Stimulated activated naive CD8-positive, alpha-beta T cell treated with anti-CD3 and anti-CD28 coated beads, Interleukin-15, amount 100 ng/mL, for 72 hours (primary cell): Measurements from ENCODE around the gene LCLAT1.

ENCODE experiments used
- ATAC-seq: fragments of 150-1000 bp; cut with Tn5 transposase; 2 replicates; pipeline ENCODE4 v1.10.0; 2021; ENCODE audit warnings: mild to moderate bottlenecking, moderate library complexity
- DNase-seq, 2 donors: peaks; one replicate each; pipeline ENCODE4 v3.0.0; 2021 to 2022
- H3K27ac Mint-ChIP-seq, 2 donors: one replicate each; pipeline ENCODE4 v1.8.0; 2022; ENCODE audit warnings: mild to moderate bottlenecking in 2 of 2, mixed read lengths in 2 of 2, moderate library complexity in 2 of 2
- H3K27me3 Mint-ChIP-seq: one replicate; pipeline ENCODE4 v1.8.0; 2022; ENCODE audit warnings: mixed read lengths
- H3K4me1 Mint-ChIP-seq: one replicate; pipeline ENCODE4 v1.8.0; 2022; ENCODE audit warnings: mild to moderate bottlenecking, mixed read lengths
- H3K4me3 Mint-ChIP-seq, 2 donors: one replicate each; pipeline ENCODE4 v1.8.0; 2022; ENCODE audit warnings: mild to moderate bottlenecking in 2 of 2, mixed read lengths in 2 of 2, moderate library complexity in 1 of 2
- H3K9me3 Mint-ChIP-seq, 2 donors: one replicate each; pipeline ENCODE4 v1.8.0; 2022; ENCODE audit warnings: mixed read lengths in 2 of 2

The LCLAT1 gene

DNA sequence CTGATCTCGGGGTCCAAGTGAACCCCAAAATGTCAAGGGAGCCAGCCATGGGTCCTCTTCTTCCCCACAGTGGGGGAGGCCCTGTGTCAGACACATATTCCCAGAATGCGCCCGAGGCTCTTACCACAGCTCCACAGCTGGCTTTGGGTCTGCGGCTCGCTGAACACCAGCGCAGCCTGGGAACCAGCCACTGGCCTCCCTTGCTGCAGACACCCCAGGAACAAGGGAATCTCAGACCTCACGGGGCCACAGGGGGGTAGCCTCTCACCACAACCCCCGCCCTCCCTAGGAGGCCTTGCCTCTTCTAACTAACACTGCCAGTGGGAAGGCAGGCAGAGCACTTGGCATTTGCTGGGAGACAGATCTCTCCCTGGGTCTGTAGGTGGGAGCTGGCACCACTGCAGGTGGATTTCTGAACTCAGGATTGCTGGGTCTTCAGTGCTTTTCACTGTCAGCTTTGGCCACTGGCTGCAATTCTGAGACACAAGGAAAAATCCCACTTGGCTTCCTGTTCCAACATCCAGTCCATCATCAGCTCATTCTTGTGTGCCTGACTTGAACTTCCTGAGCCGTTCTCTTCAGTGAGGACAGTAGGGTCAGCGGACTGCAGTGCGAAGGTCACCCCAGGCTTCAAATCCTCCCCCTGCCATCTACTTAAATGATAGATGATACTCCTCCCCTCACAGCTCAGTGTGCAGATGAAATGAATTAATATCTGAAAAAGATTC is 231.5 kb downstream of the LCLAT1 start:
- DNase-seq: no peak

DNA sequence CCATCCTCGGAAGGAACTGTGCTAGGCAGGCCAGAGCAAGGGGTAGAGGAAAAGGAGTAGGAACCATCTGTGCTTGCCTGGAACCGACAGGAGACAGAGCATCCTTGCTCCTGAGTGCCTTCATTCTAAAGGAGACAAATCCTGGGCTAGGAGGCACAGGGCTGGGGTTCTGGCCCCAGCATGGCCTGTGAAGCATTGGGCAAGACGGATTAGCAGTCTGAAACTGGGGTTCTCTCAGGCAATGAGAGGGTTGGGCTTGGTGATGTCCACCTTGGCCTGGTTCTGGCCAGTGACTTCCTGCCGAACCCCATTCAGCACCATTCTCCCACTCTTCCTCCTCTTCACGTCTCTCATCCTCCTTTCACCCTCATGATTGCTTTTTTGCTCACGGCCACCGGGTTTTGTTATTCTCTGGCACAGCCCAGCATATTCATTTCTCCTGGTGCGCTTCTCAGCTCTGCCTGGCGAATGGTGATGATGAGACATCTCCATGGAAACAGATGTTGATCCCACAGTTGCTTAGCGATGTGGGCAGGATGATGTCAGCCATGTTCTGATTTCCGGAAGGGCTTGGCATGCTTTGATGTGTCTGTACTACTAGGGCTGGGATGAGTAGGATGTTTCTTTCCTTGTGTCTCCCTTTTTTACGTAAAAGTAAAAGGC is 232.5 kb downstream of the LCLAT1 start:
- Mint-ChIP-seq H3K9me3 (no peaks in the 10 kb centered on the region), H3K27ac (peak overlapping the region in 1 of 2 donors; percentile 79), H3K27me3 (no peaks in the 10 kb centered on the region), H3K4me1 (no peaks in the 10 kb centered on the region), H3K4me3 (no peak overlapping the region)
- ATAC-seq (no peak), DNase-seq (no peak)

More for the DNA sequence above, 231.5 kb downstream of the LCLAT1 start:
- ATAC-seq: no peak
- no peak overlapping the region for H3K27ac Mint-ChIP-seq
- no peaks in the 10 kb centered on the region for H3K27me3 Mint-ChIP-seq
- no peaks in the 10 kb centered on the region for H3K9me3 Mint-ChIP-seq
- no peaks in the 10 kb centered on the region for H3K4me1 Mint-ChIP-seq
- H3K4me3 Mint-ChIP-seq: no peak overlapping the region

DNA sequence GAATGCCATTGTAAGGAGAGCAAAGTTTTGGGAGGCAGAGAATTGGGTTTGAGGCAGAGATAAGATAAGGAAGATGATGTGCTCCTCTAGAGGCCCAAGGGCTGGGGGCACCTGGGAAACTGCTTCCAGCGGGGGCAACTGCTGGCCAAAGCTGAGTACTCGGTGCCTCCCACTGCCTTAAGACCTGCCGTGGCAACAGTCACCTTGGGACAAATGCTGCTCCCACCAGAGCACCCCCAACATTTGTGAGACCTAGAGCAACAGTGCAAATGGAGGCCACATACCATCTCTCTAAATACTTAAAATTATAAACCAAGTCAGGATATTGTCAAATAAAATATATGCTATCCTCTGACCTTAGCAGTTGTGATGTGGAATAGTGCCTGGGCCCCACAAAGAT is 233.1 kb downstream of the LCLAT1 start:
- DNase-seq (no peak), ATAC-seq (no peak)
- Mint-ChIP-seq H3K27me3 (no peaks in the 10 kb centered on the region), H3K9me3 (no peaks in the 10 kb centered on the region), H3K4me3 (no peak overlapping the region), H3K27ac (no peak overlapping the region), H3K4me1 (no peaks in the 10 kb centered on the region)

DNA sequence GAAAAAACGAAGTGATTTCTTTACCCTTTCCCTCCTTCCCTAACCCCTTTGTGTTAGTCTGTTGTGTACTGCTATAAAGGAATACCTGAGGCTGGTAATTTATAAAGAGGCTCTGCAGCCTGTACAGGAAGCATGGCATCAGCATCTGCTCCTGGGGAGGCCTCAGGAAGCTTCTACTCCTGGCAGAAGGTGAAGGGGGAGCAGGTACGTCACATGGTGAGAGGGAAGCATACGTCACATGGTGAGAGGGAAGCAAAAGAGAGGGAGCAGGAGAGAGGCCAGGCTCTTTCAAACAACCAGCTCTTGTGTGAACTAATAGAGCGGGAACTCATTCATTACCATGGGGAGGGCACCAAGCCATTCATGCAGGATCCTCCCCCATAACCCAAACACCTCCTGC is 234.0 kb downstream of the LCLAT1 start:
- H3K9me3 Mint-ChIP-seq: no peaks in the 10 kb centered on the region
- no peaks in the 10 kb centered on the region for H3K4me1 Mint-ChIP-seq
- no peak overlapping the region for H3K4me3 Mint-ChIP-seq
- DNase-seq (no peak), ATAC-seq (no peak)
- H3K27me3 Mint-ChIP-seq: no peaks in the 10 kb centered on the region
- no peak overlapping the region for H3K27ac Mint-ChIP-seq

DNA sequence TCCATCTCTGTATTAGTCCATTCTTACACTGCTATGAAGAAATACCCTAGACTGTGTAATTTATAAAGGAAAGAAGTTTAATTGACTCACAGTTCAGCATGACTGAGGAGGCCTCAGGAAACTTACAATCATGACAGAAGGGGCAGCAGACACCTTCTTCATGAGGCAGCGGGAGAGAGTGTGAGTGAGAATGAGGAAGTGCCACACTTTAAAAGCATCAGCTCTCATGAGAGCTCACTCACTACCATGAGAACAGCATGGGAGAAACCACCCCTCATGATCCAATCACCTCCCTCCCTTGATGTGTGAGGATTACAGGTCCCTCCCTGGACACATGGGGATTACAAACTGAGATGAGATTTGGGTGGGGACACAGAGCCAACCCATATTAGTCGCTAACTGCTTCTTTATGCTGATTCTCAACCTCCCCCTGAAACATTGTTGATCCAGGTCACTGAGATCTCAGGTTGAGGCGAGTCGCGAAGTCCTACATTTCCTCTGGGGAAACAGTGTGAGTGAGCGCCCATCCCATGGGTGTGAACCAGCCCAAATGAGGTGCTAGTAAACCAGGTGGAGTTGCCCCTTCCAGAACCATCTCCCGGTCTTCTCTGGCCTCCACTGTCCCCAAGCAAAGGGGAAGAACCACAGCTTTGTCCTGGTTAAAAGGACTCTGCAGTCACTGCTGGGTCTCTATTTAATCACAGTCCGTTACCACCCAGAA is 236.3 kb downstream of the LCLAT1 start:
- Mint-ChIP-seq H3K4me3 (no peak overlapping the region), H3K9me3 (no peaks in the 10 kb centered on the region), H3K27ac (no peak overlapping the region), H3K4me1 (no peaks in the 10 kb centered on the region), H3K27me3 (no peaks in the 10 kb centered on the region)
- ATAC-seq (no peak), DNase-seq (no peak)

DNA sequence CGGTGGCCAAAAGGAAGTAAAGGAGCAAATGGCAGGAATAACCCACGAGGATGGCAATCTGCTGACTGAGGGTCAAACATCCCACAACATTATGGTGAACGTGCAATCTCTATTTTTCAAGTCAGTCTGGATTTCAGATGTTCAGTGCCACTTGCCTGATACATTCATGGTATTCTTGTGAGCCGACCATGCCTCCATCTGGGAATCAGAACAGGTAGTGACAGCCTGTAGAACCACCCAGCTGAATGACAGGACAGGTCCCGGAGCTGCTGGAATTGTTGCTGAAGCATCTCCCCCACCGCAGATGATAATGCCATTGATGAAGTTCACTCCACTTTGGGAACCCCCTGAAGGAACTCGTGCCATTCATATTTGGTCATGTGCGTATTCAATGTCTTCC is 237.0 kb downstream of the LCLAT1 start:
- Mint-ChIP-seq H3K4me3 (no peak overlapping the region), H3K4me1 (no peaks in the 10 kb centered on the region), H3K27me3 (no peaks in the 10 kb centered on the region), H3K27ac (no peak overlapping the region), H3K9me3 (no peaks in the 10 kb centered on the region)
- ATAC-seq: no peak
- DNase-seq: no peak

DNA sequence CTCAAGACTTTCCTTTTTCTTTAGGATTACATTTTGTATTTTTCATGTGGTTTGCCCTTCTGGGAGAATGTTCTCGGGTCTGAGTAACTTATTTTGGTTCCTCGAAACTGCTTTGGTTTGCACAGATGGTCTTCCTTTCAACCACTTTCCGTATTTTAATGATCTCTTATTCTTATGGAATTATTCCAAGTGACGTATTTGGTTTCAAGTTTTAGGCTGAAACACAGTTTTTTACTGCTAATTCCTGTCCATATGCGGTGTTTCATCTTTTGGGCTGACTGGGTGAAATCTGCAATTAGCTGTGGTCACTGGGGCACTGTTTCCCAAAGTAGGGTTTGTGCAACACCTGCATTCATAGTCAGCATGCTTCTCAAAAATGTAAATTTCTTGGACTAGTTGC is 237.5 kb downstream of the LCLAT1 start:
- no peak overlapping the region for H3K4me3 Mint-ChIP-seq
- H3K4me1 Mint-ChIP-seq: no peaks in the 10 kb centered on the region
- H3K27me3 Mint-ChIP-seq: no peaks in the 10 kb centered on the region
- no peak overlapping the region for H3K27ac Mint-ChIP-seq
- ATAC-seq (no peak), DNase-seq (no peak)
- H3K9me3 Mint-ChIP-seq: no peaks in the 10 kb centered on the region

DNA sequence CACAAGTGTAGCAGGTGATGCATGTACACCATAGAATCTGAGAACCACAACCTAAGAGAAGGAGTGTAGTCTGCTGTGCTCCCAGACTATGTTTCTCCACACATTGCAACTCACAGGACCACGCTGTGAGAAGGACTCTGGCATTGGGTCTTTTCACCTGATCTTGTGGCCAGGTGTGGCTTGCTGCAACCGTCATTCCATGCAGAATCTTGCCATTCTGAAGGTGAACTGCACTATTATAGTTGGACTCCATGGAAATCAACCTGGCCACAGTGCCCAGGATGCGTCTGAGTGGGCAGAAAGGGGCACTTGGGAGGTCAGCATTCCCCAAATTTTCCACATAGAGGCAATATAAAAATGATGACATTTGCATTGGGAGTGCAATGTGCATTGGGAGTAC is 237.9 kb downstream of the LCLAT1 start:
- no peak overlapping the region for H3K4me3 Mint-ChIP-seq
- no peaks in the 10 kb centered on the region for H3K9me3 Mint-ChIP-seq
- no peak overlapping the region for H3K27ac Mint-ChIP-seq
- DNase-seq (no peak), ATAC-seq (no peak)
- no peaks in the 10 kb centered on the region for H3K4me1 Mint-ChIP-seq
- no peaks in the 10 kb centered on the region for H3K27me3 Mint-ChIP-seq

DNA sequence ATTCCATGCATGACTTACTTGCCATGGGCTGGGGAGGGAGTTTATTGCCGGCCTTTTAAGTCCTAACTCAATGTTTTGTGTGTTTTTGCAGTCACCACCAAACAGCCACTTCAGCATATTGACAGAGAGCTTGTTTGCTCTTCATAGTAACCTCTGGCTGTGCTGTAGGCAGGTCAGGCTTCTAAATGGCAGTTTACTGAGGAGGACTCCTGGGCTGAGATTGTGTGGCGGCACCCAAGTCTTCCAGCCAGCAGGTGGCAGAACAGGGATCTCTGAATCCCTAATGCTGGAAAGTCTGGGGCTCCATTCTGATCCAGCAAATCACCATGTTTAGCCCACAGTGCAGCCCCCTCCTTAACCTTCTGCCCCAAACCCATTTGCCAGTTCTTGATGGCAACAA is 239.0 kb downstream of the LCLAT1 start:
- Mint-ChIP-seq H3K4me1 (no peaks in the 10 kb centered on the region), H3K4me3 (no peak overlapping the region), H3K27ac (no peak overlapping the region), H3K27me3 (no peaks in the 10 kb centered on the region), H3K9me3 (no peaks in the 10 kb centered on the region)
- DNase-seq (no peak), ATAC-seq (no peak)

DNA sequence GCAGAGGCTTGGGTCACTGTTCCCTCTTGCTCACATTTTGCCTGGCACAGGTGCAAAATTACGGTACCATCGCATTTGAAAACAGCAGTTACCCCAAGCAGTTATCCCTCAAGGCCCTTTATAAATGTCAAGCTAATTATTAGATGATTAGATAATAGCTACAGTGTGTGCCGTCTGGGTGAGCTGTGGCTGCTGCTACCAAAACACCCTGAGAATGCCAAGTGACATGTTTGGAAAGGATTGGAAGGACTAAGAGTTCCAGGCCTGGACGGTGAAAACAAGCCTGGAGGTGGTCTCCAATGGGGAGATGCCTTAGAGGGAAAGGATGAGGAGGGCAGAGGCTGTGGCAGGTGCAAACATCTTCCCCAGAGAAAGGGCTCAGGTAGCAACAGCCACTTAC is 239.6 kb downstream of the LCLAT1 start:
- ATAC-seq (no peak), DNase-seq (no peak)
- no peak overlapping the region for H3K27ac Mint-ChIP-seq
- no peaks in the 10 kb centered on the region for H3K4me1 Mint-ChIP-seq
- no peaks in the 10 kb centered on the region for H3K9me3 Mint-ChIP-seq
- H3K4me3 Mint-ChIP-seq: no peak overlapping the region
- H3K27me3 Mint-ChIP-seq: no peaks in the 10 kb centered on the region

DNA sequence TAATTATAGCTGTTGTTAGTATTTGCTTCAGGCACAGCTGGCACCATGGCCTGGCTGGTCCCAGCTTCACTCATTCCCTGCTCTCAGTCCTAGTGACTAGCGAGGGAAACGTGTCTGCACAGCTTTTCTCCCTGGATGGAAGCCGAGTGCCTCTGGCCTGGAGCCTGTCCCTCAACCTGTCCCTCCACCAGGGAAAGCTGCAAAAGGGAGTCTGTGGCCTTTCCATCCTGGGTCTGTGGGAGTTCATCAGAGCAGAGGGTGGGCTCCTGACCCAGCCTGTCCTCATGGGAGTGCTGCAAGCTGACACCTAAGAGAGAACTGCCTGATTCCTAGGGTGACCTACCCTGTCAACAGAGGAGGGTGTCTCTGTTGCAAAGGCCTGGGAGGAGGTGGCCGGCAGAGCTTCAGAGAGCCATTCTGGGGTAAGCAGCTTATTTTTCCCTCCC is 241.9 kb downstream of the LCLAT1 start:
- no peak for DNase-seq
- Mint-ChIP-seq H3K27me3 (no peaks in the 10 kb centered on the region), H3K4me1 (no peaks in the 10 kb centered on the region), H3K4me3 (no peak overlapping the region), H3K27ac (peak overlapping the region in 1 of 2 donors; percentile 86), H3K9me3 (no peaks in the 10 kb centered on the region)
- ATAC-seq: no peak

DNA sequence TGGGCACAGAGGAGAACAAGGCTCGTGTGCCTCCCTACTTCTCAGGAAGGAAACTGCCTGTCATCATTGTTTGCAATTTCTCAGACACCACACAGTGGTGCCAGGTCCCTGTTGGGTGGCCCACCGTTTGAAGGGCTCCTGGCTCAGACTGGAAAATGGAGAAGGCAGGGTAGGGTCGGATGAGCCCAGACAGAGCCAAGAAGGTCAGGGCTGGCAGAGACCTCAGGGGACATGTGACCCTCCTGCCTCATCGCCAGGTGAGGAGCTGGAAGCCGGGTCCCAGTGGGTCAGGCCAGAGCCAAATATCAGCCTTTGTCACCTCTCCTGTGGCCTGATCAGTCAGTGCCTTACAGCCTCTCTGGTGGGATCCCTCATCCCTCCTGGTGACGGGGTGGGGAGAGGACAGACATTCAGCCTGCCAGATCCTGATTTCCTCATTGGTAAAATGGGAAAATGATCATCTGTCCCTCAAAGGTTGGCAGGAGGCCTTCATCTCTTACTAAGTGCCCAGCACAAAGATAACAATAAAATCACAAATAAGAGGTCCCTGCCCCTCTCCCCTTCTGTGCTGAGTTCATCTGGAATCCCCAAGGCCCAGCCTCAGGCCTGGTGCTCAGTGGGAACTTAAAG is 242.6 kb downstream of the LCLAT1 start:
- no peaks in the 10 kb centered on the region for H3K27me3 Mint-ChIP-seq
- peak overlapping the region; percentile 64 to 86 for H3K27ac Mint-ChIP-seq
- H3K4me3 Mint-ChIP-seq: no peak overlapping the region
- no peak for DNase-seq
- no peak for ATAC-seq
- no peaks in the 10 kb centered on the region for H3K9me3 Mint-ChIP-seq
- H3K4me1 Mint-ChIP-seq: no peaks in the 10 kb centered on the region

DNA sequence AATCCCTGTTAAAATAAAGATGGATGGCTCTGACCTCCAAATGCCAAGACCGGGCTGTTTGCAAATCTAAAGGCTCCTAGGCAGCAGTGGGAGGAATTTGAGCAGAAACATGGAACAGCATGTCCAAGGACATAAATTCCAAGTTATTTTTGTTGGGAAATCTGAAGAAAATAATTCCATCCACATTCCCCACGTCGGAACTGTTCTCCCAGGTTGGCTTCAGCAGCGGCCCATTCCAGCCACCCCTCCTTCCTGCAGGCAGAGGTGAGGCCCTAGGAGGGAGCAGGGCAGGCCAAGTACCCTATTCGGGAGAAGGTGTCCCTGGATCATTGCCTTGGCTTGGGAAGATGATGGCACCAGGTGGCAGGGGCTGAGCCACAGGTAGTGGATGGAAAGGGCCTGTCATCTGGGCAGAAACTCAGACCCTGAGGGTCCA is 243.1 kb downstream of the LCLAT1 start:
- H3K27ac Mint-ChIP-seq: peak overlapping the region in 1 of 2 donors; percentile 64
- no peaks in the 10 kb centered on the region for H3K4me1 Mint-ChIP-seq
- DNase-seq: no peak

DNA sequence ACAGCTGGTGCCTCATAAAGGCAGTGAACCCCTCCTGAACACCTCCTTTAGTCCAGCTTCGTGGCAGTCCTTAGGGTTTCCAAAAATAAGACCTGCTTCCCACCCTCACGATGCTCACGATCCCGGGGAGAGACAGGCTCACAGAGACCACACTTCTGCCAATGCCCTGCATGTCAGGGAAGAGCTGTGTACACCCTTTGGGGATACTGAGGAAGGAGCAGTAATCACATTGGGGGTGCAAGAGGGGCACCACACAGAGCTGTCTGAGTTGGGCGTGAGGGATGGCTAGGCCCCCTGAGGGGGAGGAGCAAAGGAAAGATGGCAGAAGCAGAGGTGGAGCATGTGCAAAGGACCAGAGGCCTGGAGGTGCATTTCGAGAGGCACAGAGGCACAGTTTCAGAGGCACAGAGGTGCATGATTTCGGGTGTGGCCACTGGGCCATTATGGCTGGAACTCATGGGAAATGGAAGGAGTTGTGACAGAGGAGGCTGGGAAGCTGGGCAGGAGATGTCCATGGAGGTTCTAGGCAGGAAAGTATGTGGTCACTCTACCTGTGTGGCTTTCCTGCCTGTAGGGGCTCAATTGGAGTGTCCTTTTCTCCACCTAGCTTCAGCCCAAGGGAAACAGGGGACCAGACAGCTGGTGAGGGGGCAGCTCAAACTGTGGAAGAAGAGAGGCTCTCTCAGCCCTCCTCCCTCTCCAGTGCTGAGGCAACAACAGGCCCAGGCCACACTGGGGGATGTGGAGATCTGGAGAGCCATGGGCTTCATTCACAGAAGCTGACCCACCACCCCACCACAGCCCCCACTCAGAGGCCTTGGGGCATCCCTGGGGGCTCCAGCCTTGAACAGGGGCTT is 244.3 kb downstream of the LCLAT1 start:
- no peak for DNase-seq
- H3K9me3 Mint-ChIP-seq: no peaks in the 10 kb centered on the region
- no peak overlapping the region for H3K27ac Mint-ChIP-seq
- H3K4me3 Mint-ChIP-seq: no peak overlapping the region
- no peaks in the 10 kb centered on the region for H3K4me1 Mint-ChIP-seq
- H3K27me3 Mint-ChIP-seq: peaks cover 10% of the 10 kb centered on the region
- ATAC-seq: peak; percentile 21

More for the DNA sequence above, 243.1 kb downstream of the LCLAT1 start:
- H3K9me3 Mint-ChIP-seq: no peaks in the 10 kb centered on the region
- no peak for ATAC-seq
- H3K4me3 Mint-ChIP-seq: no peak overlapping the region
- H3K27me3 Mint-ChIP-seq: peaks cover 2% of the 10 kb centered on the region
